K562 (cell line): ENCODE results near the gene INO80. TPM values are rescaled to one million over a fixed set of nuclear protein-coding genes. Genes with fewer than 3 reads are reported as not detected.

Experiments
- ATAC-seq: fragments of 200-7000 bp; cut with Tn5 transposase; 3 replicates; pipeline ENCODE4 v1.9.1; 2020; ENCODE audit warnings: moderate library complexity
- BruUV-seq: library from RNA; stranded (reverse); fragments of 400-500 nt; replicated peaks from 2 replicates; lab custom pipeline; 2021; lab: Mats Ljungman, UMichigan
- CTCF ChIA-PET: fragments of 300-600 bp; formaldehyde crosslinking; extraction: SDS; loops from one replicate; lab custom pipeline; 2021; ENCODE audit warnings: low intra/inter-chr PET ratio; lab: Yijun Ruan, JAX
- POLR2A ChIA-PET: fragments of 300-600, 350-650 bp; sonication (Branson Sonifier 250); formaldehyde crosslinking; extraction: SDS; loops from one replicate; lab custom pipeline; 2021; ENCODE audit warnings: antibody characterized with exemption, inconsistent platforms; lab: Yijun Ruan, JAX
- DNase-seq, 4 experiments: peaks; one replicate each; pipeline versions ENCODE4 v3.0.0 to v3.0.0-alpha.2; 2011 to 2018; ENCODE audit warnings: low spot score in 3 of 4, mixed read lengths in 3 of 4; ENCODE audit errors: extremely low read depth in 1 of 4
- FAIRE-seq: peaks from 2 replicates; lab custom pipeline; 2011; peaks lifted over from hg19 to GRCh38; lab: Jason Lieb, UNC
- H2AFZ ChIP-seq: 2 replicates; pipeline ENCODE4 v1.6.0; 2011; ENCODE audit warnings: low read depth, low read length, control low read depth, inconsistent platforms
- H3K27ac ChIP-seq: fragments of 200-600 bp; 3 replicates; pipeline ENCODE4 v1.8.0; 2011; ENCODE audit warnings: low read depth, mild to moderate bottlenecking, control low read depth, inconsistent platforms, low read length, moderate library complexity, mixed read lengths; ENCODE audit errors: extremely low read depth
- H3K27me3 ChIP-seq, 2 experiments: fragments of 300-600 bp in 1 of 2; 2 replicates in 1 of 2; 3 replicates in 1 of 2; pipeline versions ENCODE4 v1.6.0 to v1.8.0; 2011; ENCODE audit warnings: inconsistent platforms in 2 of 2, low read length in 2 of 2, mild to moderate bottlenecking in 1 of 2, mixed read lengths in 1 of 2, moderate library complexity in 1 of 2; ENCODE audit not compliant: control insufficient read depth in 2 of 2, insufficient read depth in 2 of 2
- H3K36me3 ChIP-seq: fragments of 300-600 bp; 3 replicates; pipeline ENCODE4 v1.8.0; 2011; ENCODE audit warnings: mild to moderate bottlenecking, low read length, inconsistent platforms; ENCODE audit not compliant: control insufficient read depth, insufficient read depth
- H3K4me1 ChIP-seq, 2 experiments: fragments of 200-600 bp in 1 of 2; replicated peaks in 1 of 2; 2 replicates in 1 of 2; 3 replicates in 1 of 2; pipeline versions ENCODE4 v1.5.1 to v1.8.0; 2011; ENCODE audit warnings: inconsistent platforms in 2 of 2, low read length in 2 of 2, mild to moderate bottlenecking in 1 of 2, mixed read lengths in 1 of 2, moderate library complexity in 1 of 2; ENCODE audit not compliant: control insufficient read depth in 2 of 2, insufficient read depth in 2 of 2
- H3K4me2 ChIP-seq: 2 replicates; pipeline ENCODE4 v1.6.1; 2011; ENCODE audit warnings: low read length, control low read depth, inconsistent platforms, mixed read lengths; ENCODE audit not compliant: insufficient read depth
- H3K4me3 ChIP-seq: fragments of 200-600 bp; sonication (generic), shearing (Covaris generic); 2 replicates; pipeline ENCODE4 v1.5.1; 2016; ENCODE audit warnings: control low read depth, inconsistent platforms
- H3K79me2 ChIP-seq: fragments of 200-600 bp; 3 replicates; pipeline ENCODE4 v1.8.0; 2011; ENCODE audit warnings: low read length, inconsistent platforms; ENCODE audit not compliant: control insufficient read depth, insufficient read depth
- H3K9ac ChIP-seq, 2 experiments: 2 replicates each; pipeline versions ENCODE4 v1.6.0 to v1.6.1; 2011; ENCODE audit warnings: low read depth in 2 of 2, low read length in 2 of 2, control low read depth in 1 of 2, inconsistent platforms in 1 of 2, mild to moderate bottlenecking in 1 of 2, mixed read lengths in 1 of 2; ENCODE audit not compliant: insufficient read depth in 1 of 2
- H3K9me1 ChIP-seq: one replicate; pipeline ENCODE4 v1.6.0; 2011; ENCODE audit warnings: inconsistent platforms, mild to moderate bottlenecking, low read length, moderate library complexity; ENCODE audit not compliant: control insufficient read depth, insufficient read depth
- H3K9me3 ChIP-seq: replicated peaks from 2 replicates; pipeline ENCODE4 v1.5.1; 2011; ENCODE audit warnings: low read depth, low read length, inconsistent platforms; ENCODE audit not compliant: control insufficient read depth, insufficient read depth
- H4K20me1 ChIP-seq: replicated peaks from 2 replicates; pipeline ENCODE4 v1.6.1; 2011; ENCODE audit warnings: low read length, inconsistent platforms, mixed read lengths; ENCODE audit not compliant: control insufficient read depth, insufficient read depth
- GTF2B ChIP-seq: IDR thresholded peaks from 2 replicates; pipeline ENCODE4 v1.6.1; 2011; ENCODE audit not compliant: insufficient read length; ENCODE audit errors: extremely low read depth
- KDM1A ChIP-seq, 2 experiments: fragments of 450-650 bp; IDR thresholded peaks; 2 replicates each; pipeline ENCODE4 v1.6.1; 2016; ENCODE audit warnings: mild to moderate bottlenecking in 2 of 2
- KDM2B ChIP-seq: fragments of 250-450 bp; sonication (Bioruptor Pico); IDR thresholded peaks from 2 replicates; pipeline ENCODE4 v1.8.0; 2021; ENCODE audit warnings: mild to moderate bottlenecking, moderate library complexity
- NR3C1 ChIP-seq: sonication (generic); formaldehyde crosslinking; IDR thresholded peaks from 2 replicates; pipeline ENCODE4 v1.8.1; 2022; ENCODE audit warnings: missing genetic modification reagents
- PCBP1 ChIP-seq: fragments of 200-400 bp; formaldehyde crosslinking; IDR thresholded peaks from 2 replicates; pipeline ENCODE4 v1.6.1; 2018; ENCODE audit warnings: mild to moderate bottlenecking, low read depth, low read length; ENCODE audit not compliant: poor library complexity, severe bottlenecking
- SRSF9 ChIP-seq: fragments of 200-400 bp; formaldehyde crosslinking; IDR thresholded peaks from 2 replicates; pipeline ENCODE4 v1.6.1; 2017; ENCODE audit warnings: low read depth, low read length, borderline replicate concordance
- ZNF263 ChIP-seq: sonication (generic); formaldehyde crosslinking; IDR thresholded peaks from 2 replicates; pipeline ENCODE4 v1.8.0; 2022; ENCODE audit warnings: mild to moderate bottlenecking, missing genetic modification reagents, borderline replicate concordance
- ZNF444 ChIP-seq: fragments of 250-450 bp; sonication (Bioruptor Pico); IDR thresholded peaks from 2 replicates; pipeline ENCODE4 v1.4.0; 2020; ENCODE audit warnings: mild to moderate bottlenecking, moderate library complexity
- ZNF655 ChIP-seq: fragments of 250-450 bp; sonication (Bioruptor Pico); IDR thresholded peaks from 2 replicates; pipeline ENCODE4 v1.5.0; 2021
- WGBS: fragments of 100-300 bp; shearing (Covaris generic); methylation state at CpG from one replicate; pipeline ENCODE4 v1.1.6; 2016; ENCODE audit warnings: low coverage, mixed read lengths; ENCODE audit not compliant: insufficient coverage; ENCODE audit errors: missing lambda C conversion rate; 5-methylcytosine and 5-hydroxymethylcytosine counted together
- in situ Hi-C: fragments of 300-500 bp; cut with MboI; formaldehyde crosslinking; loops from 4 replicates; pipeline ENCODE4 v1.15.0; 2018; ENCODE audit warnings: inconsistent platforms, mixed read lengths
- intact Hi-C: fragments of 100-400 bp; cut with micrococcal nuclease; formaldehyde crosslinking; loops from 2 replicates; pipeline ENCODE4 v1.14.2; 2022
- polyA plus RNA-seq, 8 experiments: library from polyadenylated mRNA; depleted of rRNA in 4 of 8; stranded (reverse) in 5 of 8; unstranded in 3 of 8; fragments of >200 nt; fragmentation: Nextera tagmentation in 2 of 8; fragmentation: Illumina TruSeq in 1 of 8; extraction: Ambion mirVana in 2 of 8; extraction: Trizol in 1 of 8; gene quantifications; 2 replicates each; pipeline versions ENCODE4 v1.2.1 to v1.2.3, GENCODE V29; 2011 to 2014; ENCODE audit warnings: inconsistent platforms in 1 of 8, missing spikeins in 1 of 8
- total RNA-seq, 7 experiments: library from RNA; depleted of rRNA in 6 of 7; stranded (reverse); fragments of >200 nt in 6 of 7; fragmentation: Illumina TruSeq in 2 of 7; extraction: Trizol in 2 of 7; gene quantifications; 2 replicates each; pipeline versions ENCODE4 v1.2.1 to v1.2.3, GENCODE V29; 2011 to 2021; ENCODE audit warnings: low replicate concordance in 1 of 7

INO80 gene
- total and polyA plus RNA-seq, 9 of the 15 experiments (the other 6 are each of a cell fraction or from before 2014, with no cell fraction given) = 1.1 to 25.7 (median 19.9) TPM

GRCh38 chr15:41153733-41154132 is 37.7 kb upstream of the INO80 start:
- CTCF ChIA-PET = no interaction called here
- H3K4me1 ChIP-seq = no peaks in the 10 kb centered on the region; a peak in 1 of 5 replicates
- H4K20me1 ChIP-seq = no peaks in the 10 kb centered on the region
- no peak overlapping the region for H3K4me2 ChIP-seq
- no peak overlapping the region for H2AFZ ChIP-seq
- H3K79me2 ChIP-seq = no peaks in the 10 kb centered on the region
- no TSS peak for BruUV-seq
- H3K9me1 ChIP-seq = no peaks in the 10 kb centered on the region
- ATAC-seq (no peak), FAIRE-seq (no peak), DNase-seq (no peak)
- H3K27me3 ChIP-seq = no peaks in the 10 kb centered on the region
- TF ChIP-seq KDM1A (IDR thresholded peaks at IDR 0.05) (no peak), PCBP1 (no peak), ZNF444 (CRISPR knock-in tag) (no peak), NR3C1 (CRISPR knock-in tag) (no peak), KDM2B (CRISPR knock-in tag) (no peak), ZNF655 (CRISPR knock-in tag) (no peak), ZNF263 (CRISPR knock-in tag) (no peak), SRSF9 (no peak), GTF2B (no peak)
- intact Hi-C loops (no loop called here), in situ Hi-C loops (no loop called here)
- POLR2A ChIA-PET = interaction anchor here (0.9 kb wide), 1 partner anchor 117 kb away, joined by 4 read pairs; no protein-coding TSS in a partner anchor
- no peak overlapping the region for H3K4me3 ChIP-seq
- 41% methylated on average over 5 of the region's 5 CpGs for WGBS
- no peak overlapping the region for H3K27ac ChIP-seq
- H3K36me3 ChIP-seq = no peaks in the 10 kb centered on the region
- no peaks in the 10 kb centered on the region for H3K9me3 ChIP-seq
- H3K9ac ChIP-seq = no peak overlapping the region
